Ascending aorta (tissue), 2 donors: ENCODE measurements around the gene TRIM7. TPM values are rescaled to one million over a fixed set of nuclear protein-coding genes. Genes with fewer than 3 reads are reported as not detected.

ENCODE experiments used
- DNase-seq, 2 donors: peaks; one replicate each; pipeline ENCODE4 v3.0.0-alpha.2; 2019; ENCODE audit warnings: low spot score in 2 of 2
- H3K27ac ChIP-seq, 2 donors: fragments of 200-600 bp; sonication (generic); one replicate each; pipeline ENCODE4 v1.5.1; 2016 to 2017; ENCODE audit warnings: mild to moderate bottlenecking in 1 of 2
- H3K27me3 ChIP-seq: fragments of 200-600 bp; sonication (generic); one replicate; pipeline ENCODE4 v1.5.1; 2017
- H3K36me3 ChIP-seq, 2 donors: fragments of 200-600 bp; sonication (generic); one replicate each; pipeline ENCODE4 v1.5.1; 2016
- H3K4me1 ChIP-seq, 2 donors: fragments of 200-600 bp; sonication (generic); one replicate each; pipeline ENCODE4 v1.5.1; 2016 to 2017; ENCODE audit warnings: mild to moderate bottlenecking in 1 of 2
- H3K4me3 ChIP-seq, 2 donors: fragments of 200-600 bp; sonication (generic); one replicate each; pipeline ENCODE4 v1.5.1; 2016 to 2017; ENCODE audit warnings: mild to moderate bottlenecking in 1 of 2
- H3K9me3 ChIP-seq, 2 donors: fragments of 200-600 bp; sonication (generic); one replicate each; pipeline ENCODE4 v1.5.1; 2016
- CTCF ChIP-seq, 3 experiments: fragments of 200-600 bp in 2 of 3; fragments of 450-650 bp in 1 of 3; sonication (generic) in 2 of 3; IDR thresholded peaks; one replicate each; pipeline ENCODE4 v1.5.1; 2016 to 2019; ENCODE audit warnings: antibody characterized with exemption in 3 of 3, mild to moderate bottlenecking in 1 of 3, moderate library complexity in 1 of 3
- intact Hi-C: fragments of 100-400 bp; cut with DNase I; formaldehyde crosslinking; loops from one replicate; pipeline ENCODE4 v1.15.1; 2023
- total RNA-seq: library from RNA; depleted of rRNA; stranded (reverse); fragments of >200 nt; gene quantifications from one replicate; pipeline ENCODE4 v1.1.0, GENCODE V29; 2016

TRIM7 gene
- total RNA-seq, 1 donor from 2014 or later = 6.1 TPM

DNA sequence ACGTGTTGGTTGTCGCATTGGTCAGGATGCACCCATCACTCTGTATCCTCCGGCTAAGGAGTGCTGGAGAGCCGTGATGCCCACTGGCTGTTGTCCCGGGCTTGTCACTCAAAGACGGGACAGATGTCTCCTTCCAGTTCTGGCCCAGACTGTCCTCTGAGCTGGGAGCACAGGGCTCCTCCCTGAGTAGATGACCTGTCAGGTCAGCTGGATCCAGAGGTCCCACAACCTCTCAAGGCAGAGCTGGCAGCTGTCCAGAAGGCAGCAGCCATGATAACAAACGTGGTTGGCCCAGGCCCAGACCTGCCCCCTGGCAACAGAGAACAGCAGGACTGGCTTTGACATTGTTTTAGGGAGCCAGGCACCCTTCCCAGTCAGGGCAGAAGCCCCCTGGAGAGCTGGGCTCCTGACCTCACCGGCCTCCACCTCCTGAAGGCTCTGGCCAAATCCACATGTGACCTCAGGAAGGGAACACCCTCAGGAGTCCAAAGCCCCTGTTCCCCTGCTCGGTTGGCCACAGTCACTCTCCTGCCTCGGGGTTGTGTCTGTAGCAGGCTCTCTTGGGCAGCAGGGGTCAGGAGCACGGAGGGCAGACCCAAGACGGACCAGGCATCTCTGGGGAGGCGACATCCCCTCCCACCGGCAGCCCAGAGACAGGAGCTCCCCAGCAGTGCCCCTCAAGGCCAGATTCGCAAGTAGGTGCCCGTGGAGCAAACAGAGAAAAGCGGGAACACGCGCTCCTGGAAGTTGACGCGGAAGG is 10.3 kb downstream of the TRIM7 start:
- Histone ChIP-seq H3K27ac (no peak overlapping the region), H3K27me3 (no peaks in the 10 kb centered on the region), H3K9me3 (no peaks in the 10 kb centered on the region), H3K4me1 (peaks cover 3 to 10% of the 10 kb centered on the region in 2 donors), H3K36me3 (no peaks in the 10 kb centered on the region), H3K4me3 (no peak overlapping the region)
- TF ChIP-seq CTCF (IDR thresholded peaks at IDR 0.05) = no peak
- intact Hi-C loops = no loop called here
- no peak for DNase-seq

GRCh38 chr5:181193656-181194055 is 11.3 kb downstream of the TRIM7 start:
- TF ChIP-seq CTCF (IDR thresholded peaks at IDR 0.05) = no peak
- no peaks in the 10 kb centered on the region for H3K36me3 ChIP-seq
- no peaks in the 10 kb centered on the region for H3K9me3 ChIP-seq
- H3K4me1 ChIP-seq = peaks cover 3 to 10% of the 10 kb centered on the region in 2 donors
- H3K27ac ChIP-seq = no peak overlapping the region
- intact Hi-C loops = no loop called here
- no peak overlapping the region for H3K4me3 ChIP-seq
- no peak for DNase-seq
- no peaks in the 10 kb centered on the region for H3K27me3 ChIP-seq

DNA sequence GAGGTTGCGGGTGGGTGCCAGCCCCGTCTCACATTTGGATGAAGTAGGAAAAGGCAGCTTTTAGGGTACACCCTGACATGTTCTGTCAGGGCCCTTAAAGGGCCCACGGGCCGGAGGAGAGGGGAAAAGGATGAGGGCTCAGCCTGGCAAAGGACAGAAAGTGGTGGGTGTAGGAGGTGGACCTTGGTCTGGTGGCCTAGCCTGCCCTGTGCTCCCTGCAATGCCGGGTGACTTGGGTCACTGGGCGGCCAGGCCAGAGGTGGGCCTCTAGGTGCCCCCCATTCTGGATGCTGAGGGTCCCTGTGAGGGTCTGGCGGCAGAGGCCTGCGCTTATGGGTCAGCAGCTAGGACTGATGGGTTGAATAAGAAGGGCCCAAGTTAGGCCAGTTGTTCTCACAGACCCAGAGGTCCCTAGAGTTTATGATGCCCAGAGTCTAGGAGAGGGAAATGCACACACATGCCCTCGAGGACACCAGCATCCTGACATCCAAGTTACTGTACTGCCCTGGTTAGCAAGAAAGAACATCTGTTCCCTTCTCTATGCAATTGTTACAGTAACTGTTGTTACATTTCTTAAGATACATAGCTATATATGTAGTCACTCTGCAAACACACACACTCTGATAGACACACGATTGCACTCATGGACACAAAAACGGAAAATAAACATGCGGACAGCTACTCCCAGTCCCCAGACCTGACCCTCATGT is 12.5 kb downstream of the TRIM7 start:
- peak overlapping the region; percentile 82 to 88 for H3K27ac ChIP-seq
- intact Hi-C loops = no loop called here
- H3K27me3 ChIP-seq = no peaks in the 10 kb centered on the region

DNA sequence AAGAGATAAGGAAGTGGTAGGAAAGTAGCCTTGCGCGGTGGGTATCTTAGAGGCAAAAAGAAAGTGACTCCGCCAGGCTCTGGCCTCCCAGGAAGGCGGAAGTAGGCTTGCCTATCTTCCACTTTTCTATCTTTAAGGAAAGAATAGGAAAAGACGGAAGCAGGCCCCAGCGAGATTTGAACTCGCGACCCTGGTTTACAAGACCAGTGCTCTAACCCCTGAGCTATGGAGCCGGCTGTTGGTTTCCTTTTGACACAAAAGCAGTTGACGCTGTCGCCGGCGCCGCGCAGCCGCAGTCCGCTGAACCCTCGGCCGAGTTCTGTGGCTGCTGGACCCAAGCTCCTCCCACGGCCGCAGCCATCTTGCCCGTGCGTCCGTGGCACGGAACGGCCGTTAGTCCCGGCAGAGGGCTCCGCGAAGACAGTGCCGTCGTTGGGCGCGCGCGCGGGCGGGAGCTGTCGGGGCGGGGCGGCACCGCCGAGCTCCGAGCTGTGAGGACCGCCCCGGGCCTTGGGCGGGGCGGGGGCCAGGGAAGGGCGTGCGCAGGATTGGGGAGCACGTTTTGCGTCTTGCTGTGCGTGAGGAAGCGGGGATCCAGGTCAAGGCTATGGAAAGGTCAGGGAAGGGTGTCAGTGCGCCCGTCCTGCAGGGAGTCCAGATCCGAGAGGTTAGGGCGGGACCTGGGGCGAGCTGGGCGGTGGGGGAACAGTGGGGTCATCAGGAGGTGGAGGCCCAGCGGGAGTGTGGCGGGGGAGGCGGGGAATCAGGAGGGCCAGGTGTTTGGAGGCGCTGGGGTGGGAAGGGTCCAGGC is 13.3 kb downstream of the TRIM7 start:
- no peaks in the 10 kb centered on the region for H3K27me3 ChIP-seq
- H3K36me3 ChIP-seq = no peaks in the 10 kb centered on the region
- peak overlapping the region; percentile 82 to 88 for H3K27ac ChIP-seq
- H3K9me3 ChIP-seq = no peaks in the 10 kb centered on the region
- DNase-seq = peak; percentile 86 to 98
- no peak for TF ChIP-seq CTCF (IDR thresholded peaks at IDR 0.05)
- peak overlapping the region; percentile 61 to 84 for H3K4me3 ChIP-seq
- intact Hi-C loops = loop anchor here (1.0 kb wide), 4 partner anchors 15 to 55 kb away; partner anchors contain the start of gene TRIM41
- peaks cover 3 to 10% of the 10 kb centered on the region in 2 donors for H3K4me1 ChIP-seq

More for the DNA sequence above, 12.5 kb downstream of the TRIM7 start:
- H3K4me1 ChIP-seq = peaks cover 3 to 10% of the 10 kb centered on the region in 2 donors
- H3K36me3 ChIP-seq = no peaks in the 10 kb centered on the region
- no peak for TF ChIP-seq CTCF (IDR thresholded peaks at IDR 0.05)
- H3K4me3 ChIP-seq = peak overlapping the region; percentile 61 to 84
- DNase-seq = no peak
- H3K9me3 ChIP-seq = no peaks in the 10 kb centered on the region

GRCh38 chr5:181190711-181191525 is 14.1 kb downstream of the TRIM7 start:
- intact Hi-C loops = loop anchor here (1.0 kb wide), 4 partner anchors 15 to 55 kb away; partner anchors contain the start of gene TRIM41
- Histone ChIP-seq H3K27ac (peak overlapping the region; percentile 82 to 88), H3K4me1 (peaks cover 3 to 10% of the 10 kb centered on the region in 2 donors), H3K9me3 (no peaks in the 10 kb centered on the region), H3K36me3 (no peaks in the 10 kb centered on the region), H3K27me3 (no peaks in the 10 kb centered on the region), H3K4me3 (peak overlapping the region; percentile 61 to 84)
- peak in 1 of 2 donors; percentile 76 for DNase-seq
- peak in 1 of 3 experiments; percentile 26 for TF ChIP-seq CTCF (IDR thresholded peaks at IDR 0.05)
